HG02678 (cell line): Measurements from ENCODE around the gene TCF15.

ENCODE experiments used
- ATAC-seq: cut with Tn5 transposase; IDR thresholded peaks from one replicate; pipeline ENCODE4 v1.9.1; 2021; ENCODE audit warnings: mild to moderate bottlenecking, moderate library complexity; ENCODE audit not compliant: unreplicated experiment

Gene TCF15

GRCh38 chr20:615514-615913, 5.4 kb upstream of the TCF15 start:
- no peak for ATAC-seq

GRCh38 chr20:611843-612185, 1.7 kb upstream of the TCF15 start:
- no peak for ATAC-seq

- ATAC-seq, result no peak
These were observed 1.1 kb upstream of the TCF15 start for GRCh38 chr20:611047-611842.

GRCh38 chr20:609371-609964, 641 bp downstream of the TCF15 start:
- ATAC-seq, result no peak

GRCh38 chr20:608970-609369, 1.1 kb downstream of the TCF15 start:
- ATAC-seq, result no peak

- ATAC-seq, result no peak
These were observed 2.6 kb downstream of the TCF15 start for GRCh38 chr20:607476-607875.

GRCh38 chr20:605237-605636, 4.9 kb downstream of the TCF15 start:
- ATAC-seq, result no peak

- ATAC-seq, result no peak
These were observed 6.9 kb downstream of the TCF15 start for GRCh38 chr20:603116-603640.

- ATAC-seq, result no peak
These were observed 7.8 kb downstream of the TCF15 start for GRCh38 chr20:602111-602970.

GRCh38 chr20:600736-601135, 9.4 kb downstream of the TCF15 start:
- no peak for ATAC-seq

GRCh38 chr20:600141-600540, 10.0 kb downstream of the TCF15 start:
- ATAC-seq, result no peak

- ATAC-seq, result no peak
These were observed 11.8 kb downstream of the TCF15 start for GRCh38 chr20:598133-598850.

GRCh38 chr20:597560-597959, 12.5 kb downstream of the TCF15 start:
- ATAC-seq, result no peak

- ATAC-seq, result no peak
These were observed 14.5 kb downstream of the TCF15 start for GRCh38 chr20:595330-596308.

- ATAC-seq, result no peak
These were observed 17.6 kb downstream of the TCF15 start for GRCh38 chr20:592506-592905.

GRCh38 chr20:591941-592340, 18.2 kb downstream of the TCF15 start:
- no peak for ATAC-seq

- ATAC-seq, result no peak
These were observed 21.0 kb downstream of the TCF15 start for GRCh38 chr20:588932-589672.

GRCh38 chr20:588476-588875, 21.6 kb downstream of the TCF15 start:
- no peak for ATAC-seq

- ATAC-seq, result no peak
These were observed 25.2 kb downstream of the TCF15 start for GRCh38 chr20:584971-585301.
